ENCODE data around the gene COL5A3. TPM values are rescaled to one million over a fixed set of nuclear protein-coding genes. Genes with fewer than 3 reads are reported as not detected.

COL5A3 gene
- total and polyA plus RNA-seq, 12 donors = 3.8 to 35.6 (median 10.7) TPM

- intact Hi-C loops (cut with DNase I) = loop anchor here in 1 of 10 donors (10.0 kb wide), 1 partner anchor 60 kb away; no protein-coding TSS in a partner anchor
- H3K9me3 ChIP-seq = no peaks in the 10 kb centered on the region
- peak overlapping the region in 1 of 10 donors; percentile 14 for H3K4me3 ChIP-seq
- 71 to 85% methylated on average over 9 of the region's 9 CpGs for WGBS, 2 donors
- peaks cover 0 to 66% (median 50%) of the 10 kb centered on the region in 7 donors for H3K27me3 ChIP-seq
- H3K36me3 ChIP-seq = peaks cover 0 to 29% (median 5%) of the 10 kb centered on the region in 9 donors
- H3K27ac ChIP-seq = peak overlapping the region in 1 of 10 donors; percentile 5
- DNase-seq (no peak), ATAC-seq (no peak)
- no peak for TF ChIP-seq CTCF (IDR thresholded peaks at IDR 0.05)
- H3K4me1 ChIP-seq = peaks cover 0 to 57% (median 15%) of the 10 kb centered on the region in 9 donors
These were observed 5.7 kb downstream of the COL5A3 start for GRCh38 chr19:10004617-10005016.

GRCh38 chr19:10003271-10003670 lies 7.0 kb downstream of the COL5A3 start:
- Histone ChIP-seq H3K27ac (peak overlapping the region in 2 of 10 donors; percentile 5 to 22), H3K4me1 (peaks cover 0 to 46% (median 9%) of the 10 kb centered on the region in 9 donors), H3K36me3 (peaks cover 0 to 35% (median 5%) of the 10 kb centered on the region in 9 donors), H3K4me3 (no peak overlapping the region), H3K9me3 (no peaks in the 10 kb centered on the region), H3K27me3 (peaks cover 0 to 53% (median 38%) of the 10 kb centered on the region in 7 donors)
- 61 to 67% methylated on average over 6 of the region's 6 CpGs for WGBS, 2 donors
- TF ChIP-seq CTCF (IDR thresholded peaks at IDR 0.05) = no peak
- ATAC-seq (no peak), DNase-seq (no peak)
- intact Hi-C loops (cut with DNase I) = loop anchor here in 1 of 10 donors (10.0 kb wide), 1 partner anchor 58 kb away; no protein-coding TSS in a partner anchor

GRCh38 chr19:10001899-10002298 lies 8.4 kb downstream of the COL5A3 start:
- intact Hi-C loops (cut with DNase I) = loop anchor here in 2 of 10 donors (2.0 to 10.0 kb wide), 2 partner anchors 57 to 71 kb away; no protein-coding TSS in a partner anchor
- no peaks in the 10 kb centered on the region for H3K9me3 ChIP-seq
- ATAC-seq (peak in 7 of 8 donors; percentile 31 to 67 (median 43)), DNase-seq (peak; percentile 29 to 71)
- H3K36me3 ChIP-seq = peaks cover 0 to 48% (median 5%) of the 10 kb centered on the region in 9 donors
- 43 to 49% methylated on average over 6 of the region's 6 CpGs for WGBS, 2 donors
- H3K4me3 ChIP-seq = no peak overlapping the region
- TF ChIP-seq CTCF (IDR thresholded peaks at IDR 0.05) = peak in 7 of 9 donors; percentile 27 to 52 (median 44)
- peaks cover 0 to 37% (median 9%) of the 10 kb centered on the region in 9 donors for H3K4me1 ChIP-seq
- peak overlapping the region in 4 of 10 donors; percentile 17 to 37 (median 22) for H3K27ac ChIP-seq
- peaks cover 0 to 41% (median 26%) of the 10 kb centered on the region in 7 donors for H3K27me3 ChIP-seq

- peak overlapping the region in 2 of 10 donors; percentile 33 to 44 for H3K27ac ChIP-seq
These were observed 10.0 kb downstream of the COL5A3 start for GRCh38 chr19:10000171-10000826.

More at GRCh38 chr19:10000171-10000826, 10.0 kb downstream of the COL5A3 start:
- peak; percentile 32 to 76 (median 66) for TF ChIP-seq CTCF (IDR thresholded peaks at IDR 0.05)
- WGBS, 2 donors = 12 to 15% methylated on average over 16 of the region's 16 CpGs
- intact Hi-C loops (cut with DNase I) = loop anchor here in 2 of 10 donors (2.0 to 10.0 kb wide), 2 partner anchors 55 to 69 kb away; no protein-coding TSS in a partner anchor
- H3K27me3 ChIP-seq = peaks cover 0 to 30% (median 10%) of the 10 kb centered on the region in 7 donors
- DNase-seq (peak; percentile 47 to 51), ATAC-seq (peak in 2 of 8 donors; percentile 19 to 25)
- H3K36me3 ChIP-seq = peaks cover 0 to 58% (median 5%) of the 10 kb centered on the region in 9 donors
- H3K4me3 ChIP-seq = no peak overlapping the region
- H3K9me3 ChIP-seq = no peaks in the 10 kb centered on the region
- H3K4me1 ChIP-seq = peaks cover 0 to 28% (median 0%) of the 10 kb centered on the region in 9 donors

Measured in heart right ventricle (tissue), 16 donors.